RPMI8226 (cell line): ENCODE results near the gene TBP.
"Not testable (repeated sequence)": the region's sequence is repeated elsewhere in the genome, so short reads cannot be mapped to it uniquely, and the experiment has no call there.

Experiments used
- DNase-seq: peaks from one replicate; pipeline ENCODE4 v3.0.0-alpha.2; 2015

Gene TBP

DNA sequence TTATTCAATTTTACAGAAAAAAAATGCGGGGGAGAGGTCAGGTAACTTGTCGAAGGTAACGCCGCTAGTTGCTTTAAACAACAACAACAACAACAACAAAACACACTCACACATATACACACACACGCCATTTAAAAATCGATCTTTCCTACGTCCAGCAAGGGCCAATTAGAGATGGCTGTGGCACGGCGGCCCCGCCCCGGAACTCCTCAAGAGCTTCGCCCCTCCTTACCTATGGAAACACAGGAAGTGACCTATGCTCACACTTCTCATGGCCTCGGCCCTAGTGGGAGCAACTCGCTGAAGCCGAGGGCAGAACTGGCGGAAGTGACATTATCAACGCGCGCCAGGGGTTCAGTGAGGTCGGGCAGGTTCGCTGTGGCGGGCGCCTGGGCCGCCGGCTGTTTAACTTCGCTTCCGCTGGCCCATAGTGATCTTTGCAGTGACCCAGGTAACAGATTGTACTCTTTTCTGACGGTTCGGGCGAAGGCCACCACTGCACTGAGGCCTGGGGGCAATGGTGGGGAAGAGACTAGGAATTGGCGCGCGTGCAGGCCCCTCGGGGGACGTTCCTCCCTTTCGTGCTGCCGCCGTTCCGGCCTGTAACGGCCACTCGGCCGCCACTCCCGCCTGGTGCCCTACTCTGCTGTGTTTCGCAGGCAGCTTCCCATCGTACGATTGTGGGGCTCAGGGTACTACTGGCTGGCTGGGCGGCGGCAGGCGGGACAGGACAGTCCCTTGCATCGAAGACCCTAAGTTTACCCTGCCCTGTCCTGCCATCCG, at the start of gene TBP:
Gene TBP (plus strand): TSS at position 357 of the 783 bp plus-strand sequence. CDS start 2,661 bp downstream, outside the sequence.
- peak; percentile 98 for DNase-seq

DNA sequence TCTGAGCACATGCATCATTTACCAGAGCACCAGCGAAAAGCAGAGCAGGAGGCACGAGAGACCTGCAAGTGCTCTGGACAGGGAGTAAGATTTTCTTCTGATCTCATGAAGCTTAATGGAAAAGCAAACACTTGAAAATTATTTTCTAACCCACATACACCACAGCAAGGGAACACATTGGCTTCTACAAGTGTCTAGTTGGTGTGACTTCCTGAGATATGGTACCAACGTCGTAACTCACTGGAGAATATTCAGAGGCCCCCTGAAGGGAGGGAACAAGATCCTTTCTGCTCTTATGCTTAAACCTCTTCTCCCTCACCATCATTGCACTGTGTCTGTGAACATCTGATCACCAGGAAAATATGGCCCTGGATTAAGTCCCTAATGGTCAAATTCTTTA, 49.7 kb upstream of the TBP start:
- DNase-seq, result no peak

DNA sequence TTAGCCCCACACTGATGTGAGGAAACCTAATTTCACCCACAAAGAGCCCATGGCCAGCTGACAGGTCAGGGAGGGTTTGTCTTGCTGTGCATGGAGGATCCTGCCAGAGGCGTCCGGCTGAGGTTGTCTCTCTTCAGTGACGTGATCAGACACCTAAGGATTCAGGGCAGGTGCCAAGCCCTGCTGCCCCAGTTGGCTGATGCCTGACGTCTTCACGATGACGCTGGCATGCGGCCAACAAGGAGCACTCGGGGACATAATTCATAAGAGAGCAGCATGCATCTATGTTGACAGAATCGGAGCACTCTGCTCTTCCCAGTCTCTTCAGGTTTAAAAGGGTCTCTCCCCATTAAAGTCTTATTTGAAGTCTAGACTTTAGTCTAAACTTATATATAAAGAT, 48.9 kb upstream of the TBP start:
- DNase-seq, result peak; percentile 10

DNA sequence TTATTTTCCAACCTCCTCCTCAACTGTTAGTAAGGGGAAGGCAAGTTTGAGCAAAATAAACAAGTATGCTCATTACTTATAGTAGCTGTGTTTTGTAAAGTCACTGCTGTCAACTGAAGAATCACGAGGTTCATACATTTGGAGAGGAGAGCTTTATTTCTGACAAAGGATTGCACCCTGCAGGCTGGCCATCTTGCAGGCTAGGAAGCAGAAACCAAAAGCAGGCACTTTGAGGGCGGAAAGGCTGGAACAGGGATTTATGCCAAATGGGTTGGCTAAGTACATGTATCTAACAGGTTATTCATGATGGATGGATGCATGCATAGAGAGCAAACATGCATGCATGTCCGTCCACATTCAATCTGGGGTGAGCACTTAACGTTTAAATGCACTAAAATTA, 47.7 kb upstream of the TBP start:
- DNase-seq, result no peak

DNA sequence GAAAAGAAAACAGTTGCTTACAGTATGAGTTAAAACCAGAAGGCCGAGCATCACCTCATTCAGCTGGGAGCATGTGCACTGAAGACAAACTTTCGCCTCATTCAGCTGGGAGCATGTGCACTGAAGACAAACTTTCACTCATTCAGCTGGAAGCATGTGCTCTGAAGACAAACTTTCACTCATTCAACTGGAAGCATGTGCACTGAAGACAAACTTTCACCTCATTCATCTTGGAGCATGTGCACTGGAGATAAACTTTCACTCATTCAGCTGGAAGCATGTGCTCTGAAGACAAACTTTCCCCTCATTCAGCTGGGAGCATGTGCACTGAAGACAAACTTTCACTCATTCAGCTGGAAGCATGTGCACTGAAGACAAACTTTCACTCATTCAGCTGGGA, 46.4 kb upstream of the TBP start:
- not testable (repeated sequence) for DNase-seq

DNA sequence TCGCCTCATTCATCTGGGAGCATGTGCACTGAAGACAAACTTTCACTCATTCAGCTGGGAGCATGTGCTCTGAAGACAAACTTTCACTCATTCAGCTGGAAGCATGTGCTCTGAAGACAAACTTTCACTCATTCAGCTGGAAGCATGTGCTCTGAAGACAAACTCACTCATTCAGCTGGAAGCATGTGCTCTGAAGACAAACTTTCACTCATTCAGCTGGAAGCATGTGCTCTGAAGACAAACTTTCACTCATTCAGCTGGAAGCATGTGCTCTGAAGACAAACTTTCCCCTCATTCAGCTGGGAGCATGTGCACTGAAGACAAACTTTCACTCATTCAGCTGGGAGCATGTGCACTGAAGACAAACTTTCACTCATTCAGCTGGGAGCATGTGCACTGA, 45.9 kb upstream of the TBP start:
- DNase-seq, result not testable (repeated sequence)

DNA sequence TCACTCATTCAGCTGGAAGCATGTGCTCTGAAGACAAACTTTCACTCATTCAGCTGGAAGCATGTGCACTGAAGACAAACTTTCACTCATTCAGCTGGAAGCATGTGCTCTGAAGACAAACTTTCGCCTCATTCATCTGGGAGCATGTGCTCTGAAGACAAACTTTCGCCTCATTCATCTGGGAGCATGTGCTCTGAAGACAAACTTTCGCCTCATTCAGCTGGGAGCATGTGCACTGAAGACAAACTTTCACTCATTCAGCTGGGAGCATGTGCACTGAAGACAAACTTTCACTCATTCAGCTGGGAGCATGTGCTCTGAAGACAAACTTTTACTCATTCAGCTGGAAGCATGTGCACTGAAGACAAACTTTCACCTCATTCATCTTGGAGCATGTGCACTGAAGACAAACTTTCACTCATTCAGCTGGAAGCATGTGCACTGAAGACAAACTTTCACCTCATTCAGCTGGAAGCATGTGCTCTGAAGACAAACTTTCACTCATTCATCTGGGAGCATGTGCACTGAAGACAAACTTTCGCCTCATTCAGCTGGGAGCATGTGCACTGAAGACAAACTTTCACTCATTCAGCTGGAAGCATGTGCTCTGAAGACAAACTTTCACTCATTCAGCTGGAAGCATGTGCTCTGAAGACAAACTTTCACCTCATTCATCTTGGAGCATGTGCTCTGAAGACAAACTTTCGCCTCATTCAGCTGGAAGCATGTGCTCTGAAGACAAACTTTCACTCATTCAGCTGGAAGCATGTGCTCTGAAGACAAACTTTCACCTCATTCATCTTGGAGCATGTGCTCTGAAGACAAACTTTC, 45.1 kb upstream of the TBP start:
- DNase-seq, result not testable (repeated sequence)

DNA sequence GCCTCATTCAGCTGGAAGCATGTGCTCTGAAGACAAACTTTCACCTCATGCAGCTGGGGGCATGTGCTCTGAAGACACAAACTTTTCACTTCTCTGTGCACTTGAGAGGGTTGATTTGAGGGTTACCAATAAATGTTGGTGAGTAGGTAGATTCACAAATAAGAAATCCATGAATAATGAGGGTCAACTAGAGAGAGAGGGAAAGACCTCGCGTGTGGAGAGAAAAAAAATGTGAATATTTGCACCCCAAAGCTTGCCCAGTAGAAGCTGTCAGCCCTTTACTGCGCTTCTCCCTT, 44.5 kb upstream of the TBP start:
- no peak for DNase-seq

DNA sequence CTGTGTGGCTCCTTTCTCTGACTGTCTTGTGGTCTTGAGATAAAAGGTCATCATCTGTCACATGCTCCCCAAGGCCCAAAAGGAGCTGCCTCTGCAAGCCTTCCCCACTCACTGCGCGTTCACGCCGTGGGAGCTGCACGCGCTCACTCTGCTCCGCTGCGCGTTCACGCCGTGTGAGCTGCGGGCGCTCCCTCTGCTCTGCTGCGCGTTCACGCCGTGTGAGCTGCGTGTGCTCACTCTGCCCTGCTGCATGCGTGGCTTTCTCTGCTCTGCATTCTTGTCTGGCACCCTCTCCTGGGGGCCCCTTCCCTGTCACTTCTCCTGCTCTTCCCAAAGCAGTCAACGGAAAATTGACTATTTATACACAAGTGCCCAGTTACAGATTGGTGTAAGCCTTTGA, 43.5 kb upstream of the TBP start:
- DNase-seq, result no peak

DNA sequence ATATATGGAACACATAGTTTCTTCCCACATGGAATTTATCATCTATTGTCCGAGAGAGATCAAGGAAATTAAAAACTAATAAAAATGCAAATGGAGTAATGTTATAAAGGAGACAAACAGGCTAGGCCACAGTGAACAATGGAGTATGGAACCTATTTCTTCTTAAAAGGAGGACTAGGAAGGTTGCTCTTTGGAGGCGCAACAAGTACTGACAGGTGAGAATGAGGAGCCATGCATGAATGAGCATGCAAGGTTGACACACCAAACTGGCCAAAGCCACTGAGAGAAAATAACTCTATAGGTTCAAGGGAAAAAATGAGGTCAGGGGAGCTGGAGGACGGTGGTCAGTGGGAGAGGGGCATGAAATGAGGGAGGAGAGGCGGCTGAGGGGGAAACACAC, 41.9 kb upstream of the TBP start:
- DNase-seq, result no peak

DNA sequence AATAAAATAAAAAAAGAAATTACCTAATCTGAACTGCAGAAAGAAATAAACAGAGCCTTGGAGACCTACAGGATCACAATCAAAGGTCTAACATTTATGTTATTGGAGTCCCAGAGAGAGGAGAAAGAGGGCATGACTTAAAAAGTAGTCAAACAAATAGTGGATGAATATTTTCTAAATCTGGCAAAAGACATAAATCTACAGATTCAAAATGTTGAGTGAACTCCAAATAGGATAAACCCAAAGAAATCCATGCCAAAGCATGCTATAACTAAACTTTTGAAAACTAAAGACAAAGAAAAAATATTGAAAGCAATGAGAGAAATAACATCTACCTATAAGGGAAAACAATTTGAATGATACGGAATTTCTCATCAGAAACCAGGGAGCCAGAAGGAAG, 39.3 kb upstream of the TBP start:
- DNase-seq, result no peak

DNA sequence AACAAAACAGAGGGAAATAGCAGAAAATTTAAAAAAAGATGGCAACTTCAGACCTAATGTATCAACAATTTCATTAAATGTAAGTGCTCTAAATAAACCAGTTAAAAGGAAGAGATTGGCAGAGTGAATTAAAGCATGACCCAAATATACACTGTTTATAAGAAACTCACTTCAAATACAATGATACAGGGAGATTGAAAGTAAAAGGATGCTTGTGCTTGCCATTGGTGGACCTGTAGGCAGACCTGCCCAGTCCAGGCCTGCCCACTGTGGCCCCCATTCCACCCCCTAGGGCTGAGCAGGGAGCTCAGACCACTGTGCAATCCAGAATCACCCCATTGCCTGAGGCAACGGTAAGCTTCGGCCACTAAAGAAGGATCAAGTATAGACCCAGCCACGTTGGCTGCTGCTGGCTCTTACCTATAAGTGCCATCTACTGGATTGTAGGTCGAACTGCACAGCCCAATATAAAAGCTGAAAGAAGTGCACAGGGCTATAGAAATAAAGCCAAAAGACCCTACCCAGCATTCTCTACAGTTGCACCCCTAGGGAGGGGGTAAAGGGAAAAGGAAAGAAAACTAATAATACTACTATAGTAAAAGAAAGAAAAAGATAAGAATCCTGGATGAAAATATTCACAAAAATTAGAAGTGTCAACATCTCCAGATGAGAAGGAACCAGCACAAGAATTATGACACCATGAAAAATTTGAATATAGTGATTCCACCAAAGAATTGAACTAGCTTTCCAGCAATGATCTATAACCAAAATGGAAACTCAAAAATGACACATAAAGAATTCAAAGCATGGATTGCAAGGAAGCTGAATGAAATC, 37.2 kb upstream of the TBP start:
- DNase-seq, result peak; percentile 70

DNA sequence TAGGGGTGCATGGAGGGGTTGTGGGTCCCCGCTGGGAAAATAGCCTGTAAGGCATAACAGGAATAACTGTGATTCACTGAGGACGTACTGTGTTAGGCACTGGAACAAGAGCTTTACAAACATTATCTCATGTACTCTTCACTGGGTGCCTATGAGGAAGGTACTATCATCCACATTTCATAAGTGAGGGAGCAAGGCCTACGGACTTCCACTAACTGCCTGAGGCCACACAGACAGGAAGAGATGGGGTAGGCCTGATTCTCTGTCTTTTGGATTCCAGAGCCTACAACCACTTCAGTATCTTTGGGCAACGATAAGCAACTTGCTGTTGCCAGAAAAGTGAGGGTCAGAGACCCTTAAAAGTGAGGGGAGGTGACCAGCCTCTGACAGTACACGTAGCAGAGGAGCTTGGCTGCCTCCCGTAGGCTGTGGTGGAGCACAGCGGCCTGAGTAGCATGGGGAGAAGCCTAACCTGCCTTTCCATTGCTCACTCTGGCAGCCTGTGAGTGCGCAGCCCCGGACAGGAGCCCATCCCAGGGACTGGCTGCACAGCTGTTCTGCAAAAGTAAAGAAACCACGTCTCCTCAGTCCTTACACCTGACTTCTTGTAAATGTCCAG, 31.5 kb upstream of the TBP start:
- DNase-seq, result no peak

DNA sequence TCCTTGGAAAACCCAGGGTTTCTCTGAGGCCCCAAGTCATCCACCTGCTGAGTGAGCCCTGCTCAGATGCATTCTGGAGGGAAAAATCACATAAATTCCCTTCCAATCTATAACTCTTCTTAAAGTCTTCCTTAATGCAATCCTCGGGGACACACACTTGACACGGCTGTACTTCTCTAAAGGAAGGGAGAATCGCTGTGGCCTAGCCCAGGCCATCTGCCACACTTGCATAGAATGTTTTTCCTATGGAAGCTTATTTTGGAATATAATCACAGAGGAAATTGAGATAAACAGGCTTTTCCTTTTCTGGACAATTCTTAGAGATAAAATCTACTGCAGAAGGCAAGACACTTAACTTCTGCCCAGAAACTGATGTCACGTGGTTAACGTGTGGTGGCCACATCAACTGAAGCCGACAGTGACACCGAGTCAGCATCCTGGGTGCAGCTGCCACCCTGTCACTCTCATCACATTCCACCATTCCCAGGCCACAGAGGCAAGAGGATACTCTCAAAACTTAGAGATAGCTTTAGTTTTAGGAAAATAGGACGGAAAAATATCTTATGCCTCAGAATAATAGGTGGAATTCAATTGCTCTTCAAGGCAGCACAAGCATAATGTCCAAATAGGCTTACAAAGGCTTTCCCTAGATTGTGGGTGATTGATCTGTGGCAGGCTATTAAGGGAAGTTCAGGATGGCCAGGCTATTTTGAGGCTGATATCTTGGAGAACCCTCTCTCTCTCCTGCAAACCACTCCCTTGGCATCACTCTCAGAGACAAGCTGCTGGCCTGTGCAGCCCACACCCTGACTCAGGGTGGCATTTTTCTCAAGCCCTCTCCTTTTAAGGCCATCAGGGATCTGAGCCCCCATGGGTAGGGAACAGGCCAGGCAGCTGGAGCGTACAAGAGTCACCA, 30.7 kb upstream of the TBP start:
- DNase-seq, result no peak

DNA sequence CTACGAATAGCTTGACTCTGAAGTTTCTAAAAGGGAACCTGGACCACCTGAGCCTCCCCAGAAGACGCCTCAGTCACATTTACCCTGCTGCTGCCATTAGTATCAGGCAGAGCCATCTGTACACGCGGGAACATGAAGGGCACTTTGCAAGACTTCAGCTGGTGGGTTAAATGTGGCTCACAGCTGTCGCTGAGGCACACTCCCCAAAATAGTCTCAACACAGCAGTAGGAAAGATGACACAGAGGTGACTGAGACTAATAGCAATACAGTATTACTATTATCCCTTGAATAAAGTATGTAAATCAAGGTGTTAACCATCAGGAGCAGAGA, 30.0 kb upstream of the TBP start:
- DNase-seq, result no peak

DNA sequence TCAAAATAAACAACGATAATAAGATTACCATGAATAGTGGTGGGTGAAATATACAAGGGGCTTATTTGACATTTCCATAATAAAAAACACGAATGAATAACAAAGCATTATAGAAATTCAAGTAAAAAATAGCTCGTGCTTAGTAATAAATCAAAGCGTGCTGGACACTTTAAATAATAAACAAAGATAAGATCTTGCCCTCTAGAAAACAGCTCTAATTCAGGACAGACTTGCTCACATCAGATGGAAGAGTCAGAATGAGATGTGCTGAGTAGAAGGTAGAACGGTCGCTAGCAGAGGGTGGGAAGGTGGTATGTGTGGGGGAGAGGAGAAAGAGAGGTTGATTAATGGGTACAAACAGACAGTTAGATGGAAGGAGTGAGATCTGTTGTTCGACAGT, 28.4 kb upstream of the TBP start:
- DNase-seq, result no peak

DNA sequence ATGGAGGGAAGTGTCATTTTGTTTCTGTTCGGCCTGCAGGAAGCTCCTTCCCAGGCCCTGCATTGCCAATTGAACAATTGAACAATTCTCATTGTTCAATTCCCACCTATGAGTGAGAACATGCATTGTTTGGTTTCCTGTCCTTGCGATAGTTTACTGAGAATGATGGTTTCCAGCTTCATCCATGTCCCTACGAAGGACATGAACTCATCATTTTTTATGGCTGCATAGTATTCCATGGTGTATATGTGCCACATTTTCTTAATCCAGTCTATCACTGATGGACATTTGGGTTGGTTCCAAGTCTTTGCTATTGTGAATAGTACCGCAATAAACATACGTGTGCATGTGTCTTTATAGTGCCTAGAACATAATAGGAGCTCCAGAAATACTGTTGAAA, 26.2 kb upstream of the TBP start:
- DNase-seq, result not testable (repeated sequence)

DNA sequence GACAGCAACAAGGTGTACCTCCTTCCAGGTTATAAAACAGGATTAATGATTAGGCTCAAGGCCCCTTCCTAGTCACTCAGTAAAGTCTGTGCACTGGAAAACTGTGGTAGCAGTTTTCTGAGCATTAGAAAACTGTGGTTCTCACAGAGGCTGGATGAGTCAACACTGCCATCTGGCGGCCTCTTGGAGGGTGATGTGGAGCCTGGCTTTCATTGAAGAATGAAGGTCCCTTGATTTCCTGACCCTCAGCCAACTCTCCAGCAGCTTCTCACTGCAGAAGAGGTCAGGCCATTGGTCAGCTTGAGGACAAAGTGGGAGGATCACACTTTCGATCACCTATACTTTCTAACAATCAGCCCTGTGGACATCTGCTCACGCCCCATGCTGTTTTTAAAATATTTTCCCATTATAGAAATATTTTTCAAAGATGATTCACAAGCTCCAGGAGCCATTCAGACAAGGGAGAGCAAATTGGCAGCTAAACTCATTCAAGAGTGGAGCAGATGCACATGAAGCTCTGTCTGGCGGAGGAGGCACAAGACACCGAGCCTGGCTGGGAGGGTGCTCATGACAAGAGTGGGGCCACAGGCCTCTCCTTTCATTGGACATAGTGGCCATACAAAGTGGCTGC, 24.2 kb upstream of the TBP start:
- peak; percentile 78 for DNase-seq

DNA sequence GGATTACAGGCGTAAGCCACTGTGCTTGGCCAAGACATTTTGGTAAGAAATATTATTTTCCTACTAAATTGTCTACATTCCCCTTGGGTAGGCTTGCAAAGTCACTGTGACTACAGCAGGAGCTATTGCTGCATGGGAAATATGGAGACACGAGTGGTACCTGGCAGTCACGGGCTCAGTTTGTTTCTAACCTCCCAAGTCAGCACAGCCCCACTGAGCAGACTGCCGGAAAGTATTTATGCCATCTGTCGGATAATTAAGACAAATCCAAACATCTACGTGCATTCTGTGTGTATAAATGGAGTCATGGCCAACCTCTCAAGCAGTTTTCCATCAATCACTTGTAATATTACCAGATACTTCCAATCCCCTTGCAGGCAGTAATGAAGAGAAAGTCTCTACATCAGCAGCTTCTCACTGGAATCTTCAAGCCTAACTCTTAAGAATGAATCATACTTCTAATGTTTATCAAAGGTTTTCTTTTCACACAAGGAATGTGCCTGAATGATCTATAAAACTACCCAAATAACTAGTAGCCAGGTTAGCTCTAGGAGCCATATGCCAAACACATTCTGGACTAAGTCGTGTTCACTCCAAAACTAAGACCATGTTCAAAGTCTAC, 21.2 kb upstream of the TBP start:
- no peak for DNase-seq

DNA sequence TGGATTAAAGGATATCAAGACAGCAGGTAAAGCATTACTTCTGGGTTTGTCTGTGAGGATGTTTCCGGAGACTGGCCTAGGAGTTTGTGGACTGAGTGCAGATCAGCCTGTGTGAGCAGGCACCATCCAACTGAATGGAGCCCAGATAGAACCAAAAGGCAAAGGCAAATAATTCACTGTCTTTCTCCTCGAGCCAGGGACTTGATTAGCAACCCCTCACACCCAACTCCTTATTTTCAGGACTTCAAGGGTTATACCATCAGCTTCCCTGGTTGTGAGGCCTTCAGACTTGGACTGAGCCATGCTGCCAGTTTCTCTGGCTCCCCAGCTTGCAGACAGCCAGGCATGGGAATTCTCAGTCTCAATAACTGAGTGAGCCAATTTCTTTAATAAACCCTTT, 20.4 kb upstream of the TBP start:
- no peak for DNase-seq

DNA sequence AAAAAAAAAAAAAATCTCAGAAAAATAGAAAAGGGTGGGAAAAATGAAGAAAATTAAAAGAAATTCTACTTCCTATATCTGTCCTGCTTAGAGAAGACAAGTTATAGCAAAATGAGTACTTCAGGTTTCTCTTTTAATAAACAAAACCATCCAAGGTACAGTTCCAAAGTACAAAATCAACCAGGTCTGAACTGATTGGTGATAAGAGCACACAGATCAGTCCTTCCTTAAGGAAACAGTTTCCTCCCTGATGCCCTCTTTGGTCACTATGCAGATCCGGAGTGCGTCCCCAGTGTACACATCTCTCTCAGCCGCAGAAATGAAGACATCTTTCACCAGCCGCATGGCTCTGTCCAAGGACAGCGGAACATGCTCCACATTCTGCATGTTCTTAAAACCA, 19.2 kb upstream of the TBP start:
- DNase-seq, result no peak
